DND-41 (cell line): ENCODE data around the gene RAE1.

Experiments
- ATAC-seq: fragments of 200-7000 bp; cut with Tn5 transposase; 3 replicates; pipeline ENCODE4 v1.9.1; 2021; ENCODE audit warnings: low read depth; ENCODE audit not compliant: insufficient read depth
- DNase-seq: peaks from one replicate; pipeline ENCODE4 v3.0.0-alpha.2; 2020
- H2AFZ ChIP-seq: 2 replicates; pipeline ENCODE4 v1.6.0; 2012; ENCODE audit warnings: low read depth, low read length
- H3K27ac ChIP-seq: 2 replicates; pipeline ENCODE4 v1.5.1; 2012; ENCODE audit warnings: low read length, inconsistent platforms
- H3K27me3 ChIP-seq: fragments of 200-600 bp; sonication (generic); 2 replicates; pipeline ENCODE4 v1.6.0; 2012; ENCODE audit warnings: low read length, mild to moderate bottlenecking, inconsistent platforms; ENCODE audit not compliant: insufficient read depth, poor library complexity
- H3K36me3 ChIP-seq: 2 replicates; pipeline ENCODE4 v1.5.1; 2012; ENCODE audit warnings: low read length, inconsistent platforms; ENCODE audit not compliant: insufficient read depth
- H3K4me1 ChIP-seq: 2 replicates; pipeline ENCODE4 v1.5.1; 2012; ENCODE audit warnings: mild to moderate bottlenecking, low read length; ENCODE audit not compliant: insufficient read depth
- H3K4me2 ChIP-seq: 2 replicates; pipeline ENCODE4 v1.6.0; 2012; ENCODE audit warnings: mild to moderate bottlenecking, moderate library complexity, low read length, inconsistent platforms; ENCODE audit not compliant: insufficient read depth
- H3K4me3 ChIP-seq, 2 experiments: fragments of 200-600 bp in 1 of 2; shearing (Covaris generic) in 1 of 2; 2 replicates each; pipeline ENCODE4 v1.5.1; 2012 to 2016; ENCODE audit warnings: inconsistent platforms in 2 of 2, low read length in 2 of 2, mild to moderate bottlenecking in 2 of 2, low read depth in 1 of 2, moderate library complexity in 1 of 2
- H3K79me2 ChIP-seq: 2 replicates; pipeline ENCODE4 v1.6.0; 2012; ENCODE audit warnings: low read length, inconsistent platforms; ENCODE audit not compliant: insufficient read depth
- H3K9ac ChIP-seq: 2 replicates; pipeline ENCODE4 v1.6.0; 2012; ENCODE audit warnings: low read depth, mild to moderate bottlenecking, inconsistent platforms, low read length, moderate library complexity
- H3K9me3 ChIP-seq: 2 replicates; pipeline ENCODE4 v1.5.1; 2012; ENCODE audit warnings: low read length, moderate library complexity, mild to moderate bottlenecking, inconsistent platforms; ENCODE audit not compliant: insufficient read depth, severe bottlenecking
- H4K20me1 ChIP-seq: 2 replicates; pipeline ENCODE4 v1.6.0; 2012; ENCODE audit warnings: low read length; ENCODE audit not compliant: insufficient read depth
- CTCF ChIP-seq: IDR thresholded peaks from 2 replicates; pipeline ENCODE4 v1.5.1; 2012; ENCODE audit warnings: borderline replicate concordance, low read length, moderate library complexity, mild to moderate bottlenecking; ENCODE audit not compliant: poor library complexity, severe bottlenecking; ENCODE audit errors: extremely low read depth
- EZH2 ChIP-seq: IDR thresholded peaks from 3 replicates; pipeline ENCODE4 v1.6.1; 2012; ENCODE audit warnings: borderline replicate concordance, low read depth, mild to moderate bottlenecking, moderate library complexity, low read length, inconsistent platforms; ENCODE audit not compliant: severe bottlenecking

RAE1 gene

GRCh38 chr20:57410398-57410920 is 59.4 kb downstream of the RAE1 start:
- Histone ChIP-seq H3K27ac (no peak overlapping the region), H4K20me1 (peaks cover 82% of the 10 kb centered on the region), H3K4me3 (no peak overlapping the region)

DNA sequence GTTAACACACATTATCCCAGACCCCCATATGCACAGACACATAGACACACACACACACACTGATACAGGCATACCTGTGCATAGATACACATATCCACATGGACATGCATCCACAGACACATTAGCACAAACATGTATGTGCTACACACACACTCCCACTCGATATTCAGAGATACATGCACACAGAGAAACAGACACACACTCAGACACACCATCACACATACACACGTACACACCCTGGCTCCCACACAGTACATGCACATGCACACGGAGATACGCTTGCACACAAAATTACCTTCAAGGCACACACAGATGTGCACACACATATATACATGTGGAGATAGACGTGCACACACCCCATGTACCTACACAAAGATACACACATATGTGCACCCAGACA is 59.9 kb downstream of the RAE1 start:
- no peak overlapping the region for H3K4me2 ChIP-seq
- no peaks in the 10 kb centered on the region for H3K4me1 ChIP-seq
- H3K36me3 ChIP-seq, result peaks cover 3% of the 10 kb centered on the region; the same call in 1 of the 2 replicates

More at GRCh38 chr20:57410398-57410920, 59.4 kb downstream of the RAE1 start:
- Histone ChIP-seq H3K4me1 (no peaks in the 10 kb centered on the region), H3K36me3 (peaks cover 3% of the 10 kb centered on the region; the same call in 1 of the 2 replicates), H3K9me3 (no peaks in the 10 kb centered on the region), H3K27me3 (peaks cover 7% of the 10 kb centered on the region), H3K79me2 (no peaks in the 10 kb centered on the region), H3K4me2 (no peak overlapping the region), H2AFZ (no peak overlapping the region), H3K9ac (no peak overlapping the region)
- ATAC-seq, result no peak
- no peak for TF ChIP-seq CTCF
- no peak for TF ChIP-seq EZH2
- DNase-seq, result no peak

GRCh38 chr20:57411406-57412283 is 60.6 kb downstream of the RAE1 start:
- DNase-seq, result no peak
- H3K27ac ChIP-seq, result no peak overlapping the region

More for the DNA sequence above, 59.9 kb downstream of the RAE1 start:
- Histone ChIP-seq H4K20me1 (peaks cover 81% of the 10 kb centered on the region), H3K9ac (no peak overlapping the region), H2AFZ (no peak overlapping the region), H3K4me3 (no peak overlapping the region), H3K9me3 (no peaks in the 10 kb centered on the region), H3K27ac (no peak overlapping the region), H3K27me3 (peaks cover 7% of the 10 kb centered on the region), H3K79me2 (no peaks in the 10 kb centered on the region)
- ATAC-seq, result no peak
- DNase-seq, result no peak
- TF ChIP-seq EZH2 (no peak), CTCF (no peak)

More at GRCh38 chr20:57411406-57412283, 60.6 kb downstream of the RAE1 start:
- no peaks in the 10 kb centered on the region for H3K9me3 ChIP-seq
- no peak overlapping the region for H3K4me3 ChIP-seq
- H3K27me3 ChIP-seq, result peaks cover 13% of the 10 kb centered on the region
- no peaks in the 10 kb centered on the region for H3K4me1 ChIP-seq
- peaks cover 82% of the 10 kb centered on the region for H4K20me1 ChIP-seq
- no peak overlapping the region for H3K4me2 ChIP-seq
- no peak for ATAC-seq
- TF ChIP-seq CTCF, result no peak
- TF ChIP-seq EZH2, result no peak
- no peaks in the 10 kb centered on the region for H3K79me2 ChIP-seq
- H3K36me3 ChIP-seq, result no peaks in the 10 kb centered on the region; the same call in 1 of the 2 replicates
- H2AFZ ChIP-seq, result no peak overlapping the region
- no peak overlapping the region for H3K9ac ChIP-seq
